ENCODE measurements around the gene HESX1. TPM values are rescaled to one million over a fixed set of nuclear protein-coding genes. Genes with fewer than 3 reads are reported as not detected.

HESX1 gene
- total and polyA plus RNA-seq, 4 donors: 0.17 to 0.52 (median 0.34) TPM

- peaks cover 2 to 12% (median 5%) of the 10 kb centered on the region in 4 donors for H3K36me3 ChIP-seq (ENCODE audit: control insufficient read depth in 4 of 4, insufficient read depth in 3 of 4, low read depth in 1 of 4, low read length in 3 of 4)
- no peak overlapping the region for H3K4me3 ChIP-seq (ENCODE audit: low read depth in 1 of 3, low read length in 3 of 3)
- no peak for TF ChIP-seq HNF4G (IDR thresholded peaks at IDR 0.05)
- TF ChIP-seq REST (IDR thresholded peaks at IDR 0.05): no peak
- TF ChIP-seq RXRA (IDR thresholded peaks at IDR 0.05): no peak
- no peak for TF ChIP-seq NR2F2 (IDR thresholded peaks at IDR 0.05)
- no peak for TF ChIP-seq ATF3 (IDR thresholded peaks at IDR 0.05)
- no peak for TF ChIP-seq TAF1 (conservative IDR thresholded peaks at IDR 0.05)
- no peak for TF ChIP-seq EGR1 (IDR thresholded peaks at IDR 0.05; ENCODE audit: low read depth in 2 of 2)
- no peak for TF ChIP-seq YY1 (IDR thresholded peaks at IDR 0.05)
- no peak for TF ChIP-seq RAD21 (IDR thresholded peaks at IDR 0.05)
- TF ChIP-seq FOXA2 (IDR thresholded peaks at IDR 0.05): no peak
- WGBS: 95% methylated on average over 2 of the region's 2 CpGs
- no peak overlapping the region for H3K9ac ChIP-seq (ENCODE audit: low read depth in 1 of 2, low read length in 2 of 2)
- no peaks in the 10 kb centered on the region for H3K9me3 ChIP-seq (ENCODE audit: control insufficient read depth in 4 of 4, low read length in 3 of 4)
- H3K4me1 ChIP-seq (ENCODE audit: control insufficient read depth in 4 of 4, insufficient read depth in 4 of 4, low read length in 3 of 4): peaks cover 0 to 7% (median 7%) of the 10 kb centered on the region in 4 donors
- no peak overlapping the region for H3K27ac ChIP-seq (ENCODE audit: low read depth in 1 of 2, low read length in 2 of 2)
- H3K27me3 ChIP-seq (ENCODE audit: control insufficient read depth in 4 of 4, insufficient read depth in 4 of 4, low read length in 3 of 4): no peaks in the 10 kb centered on the region
- DNase-seq (ENCODE audit: low spot score): no peak
Measured at GRCh38 chr3:57233799-57234198, 34.0 kb upstream of the HESX1 start.

- peaks cover 0 to 21% (median 10%) of the 10 kb centered on the region in 4 donors for H3K4me1 ChIP-seq (ENCODE audit: control insufficient read depth in 4 of 4, insufficient read depth in 4 of 4, low read length in 3 of 4)
- no peaks in the 10 kb centered on the region for H3K36me3 ChIP-seq (ENCODE audit: control insufficient read depth in 4 of 4, insufficient read depth in 3 of 4, low read depth in 1 of 4, low read length in 3 of 4)
- DNase-seq (ENCODE audit: low spot score): no peak
- no peaks in the 10 kb centered on the region for H3K9me3 ChIP-seq (ENCODE audit: control insufficient read depth in 4 of 4, low read length in 3 of 4)
- TF ChIP-seq MAX (IDR thresholded peaks at IDR 0.05): no peak
- no peak for TF ChIP-seq ATF3 (IDR thresholded peaks at IDR 0.05)
- no peak for TF ChIP-seq GABPA (IDR thresholded peaks at IDR 0.05 in 1 of 2, conservative IDR thresholded peaks at IDR 0.05 in 1 of 2)
- no peak for TF ChIP-seq RXRA (IDR thresholded peaks at IDR 0.05)
- no peak for TF ChIP-seq TAF1 (conservative IDR thresholded peaks at IDR 0.05)
- TF ChIP-seq JUND (IDR thresholded peaks at IDR 0.05): no peak
- TF ChIP-seq EGR1 (IDR thresholded peaks at IDR 0.05; ENCODE audit: low read depth in 2 of 2): no peak
- no peak for TF ChIP-seq FOXA1 (IDR thresholded peaks at IDR 0.05)
- TF ChIP-seq HNF4A (conservative IDR thresholded peaks at IDR 0.05): no peak
- TF ChIP-seq FOXA2 (IDR thresholded peaks at IDR 0.05): no peak
- TF ChIP-seq REST (IDR thresholded peaks at IDR 0.05): no peak
- TF ChIP-seq RAD21 (IDR thresholded peaks at IDR 0.05): no peak
- no peak overlapping the region for H3K27ac ChIP-seq (ENCODE audit: low read depth in 1 of 2, low read length in 2 of 2)
- H3K27me3 ChIP-seq (ENCODE audit: control insufficient read depth in 4 of 4, insufficient read depth in 4 of 4, low read length in 3 of 4): no peaks in the 10 kb centered on the region
- 92% methylated on average over 2 of the region's 2 CpGs for WGBS
- no peak overlapping the region for H3K9ac ChIP-seq (ENCODE audit: low read depth in 1 of 2, low read length in 2 of 2)
- H3K4me3 ChIP-seq (ENCODE audit: low read depth in 1 of 3, low read length in 3 of 3): no peak overlapping the region
Measured at GRCh38 chr3:57230006-57230405, 30.2 kb upstream of the HESX1 start.

Data from liver (tissue), 9 donors.